A673 (cell line): ENCODE results near the gene MINDY4.

Source experiments
- CTCF ChIP-seq: fragments of 300-800, 200-600 bp; sonication (generic); conservative IDR thresholded peaks from 2 replicates; pipeline ENCODE4 v1.5.1; 2017; ENCODE audit warnings: low read depth, mild to moderate bottlenecking, antibody characterized with exemption, low read length, moderate library complexity, mixed read lengths
- EZH2 ChIP-seq: fragments of 200-600 bp; sonication (generic); IDR thresholded peaks from 2 replicates; pipeline ENCODE4 v1.6.1; 2017; ENCODE audit warnings: borderline replicate concordance, low read depth, mild to moderate bottlenecking, mixed read lengths, antibody characterized with exemption, low read length; ENCODE audit not compliant: poor library complexity, severe bottlenecking

- TF ChIP-seq CTCF (no peak), EZH2 (no peak)
Observed at GRCh38 chr7:30771174-30771879, at the start of gene MINDY4.
